ENCODE results near the gene PRPSAP2. TPM values are rescaled to one million over a fixed set of nuclear protein-coding genes. Genes with fewer than 3 reads are reported as not detected.

The PRPSAP2 gene
- total RNA-seq, 1 donor from 2014 or later, result 26.3 TPM

- TF ChIP-seq CTCF (IDR thresholded peaks at IDR 0.05), result no peak
- no peaks in the 10 kb centered on the region for H3K27me3 ChIP-seq
- no peaks in the 10 kb centered on the region for H3K9me3 ChIP-seq
- H3K4me3 ChIP-seq, result no peak overlapping the region
- no peak overlapping the region for H3K27ac ChIP-seq
- DNase-seq, result peak; percentile 27
- intact Hi-C loops (cut with DNase I), result no loop called here
- no peak for ATAC-seq
- no peaks in the 10 kb centered on the region for H3K36me3 ChIP-seq
- H3K4me1 ChIP-seq, result no peaks in the 10 kb centered on the region
Observed at GRCh38 chr17:18947866-18948265, 89.9 kb downstream of the PRPSAP2 start.

- peak; percentile 52 for DNase-seq
- Histone ChIP-seq H3K4me1 (no peaks in the 10 kb centered on the region), H3K9me3 (no peaks in the 10 kb centered on the region), H3K36me3 (no peaks in the 10 kb centered on the region), H3K27me3 (no peaks in the 10 kb centered on the region), H3K4me3 (no peak overlapping the region), H3K27ac (no peak overlapping the region)
- ATAC-seq, result no peak
- intact Hi-C loops (cut with DNase I), result no loop called here
- no peak for TF ChIP-seq CTCF (IDR thresholded peaks at IDR 0.05)
Observed at GRCh38 chr17:18948476-18949006, 90.6 kb downstream of the PRPSAP2 start.

GRCh38 chr17:18949566-18949965, 91.6 kb downstream of the PRPSAP2 start:
- DNase-seq, result peak; percentile 41
- no peak overlapping the region for H3K4me3 ChIP-seq
- H3K4me1 ChIP-seq, result no peaks in the 10 kb centered on the region
- intact Hi-C loops (cut with DNase I), result no loop called here
- no peak overlapping the region for H3K27ac ChIP-seq
- H3K9me3 ChIP-seq, result no peaks in the 10 kb centered on the region
- H3K36me3 ChIP-seq, result no peaks in the 10 kb centered on the region
- no peaks in the 10 kb centered on the region for H3K27me3 ChIP-seq
- TF ChIP-seq CTCF (IDR thresholded peaks at IDR 0.05), result no peak
- no peak for ATAC-seq

GRCh38 chr17:18950346-18950745, 92.4 kb downstream of the PRPSAP2 start:
- ATAC-seq (no peak), DNase-seq (no peak)
- no peak overlapping the region for H3K27ac ChIP-seq
- H3K4me3 ChIP-seq, result no peak overlapping the region
- no peaks in the 10 kb centered on the region for H3K36me3 ChIP-seq
- H3K4me1 ChIP-seq, result no peaks in the 10 kb centered on the region
- intact Hi-C loops (cut with DNase I), result no loop called here
- TF ChIP-seq CTCF (IDR thresholded peaks at IDR 0.05), result no peak
- H3K9me3 ChIP-seq, result no peaks in the 10 kb centered on the region
- no peaks in the 10 kb centered on the region for H3K27me3 ChIP-seq

GRCh38 chr17:18950944-18951905, 93.3 kb downstream of the PRPSAP2 start:
- peak; percentile 72 for DNase-seq
- no peak for TF ChIP-seq CTCF (IDR thresholded peaks at IDR 0.05)
- no peaks in the 10 kb centered on the region for H3K4me1 ChIP-seq
- H3K27ac ChIP-seq, result no peak overlapping the region
- H3K9me3 ChIP-seq, result no peaks in the 10 kb centered on the region
- ATAC-seq, result peak; percentile 65
- no peaks in the 10 kb centered on the region for H3K27me3 ChIP-seq
- no peaks in the 10 kb centered on the region for H3K36me3 ChIP-seq
- no peak overlapping the region for H3K4me3 ChIP-seq
- intact Hi-C loops (cut with DNase I), result no loop called here

Data from upper lobe of right lung (tissue), 1 donor.